ENCODE results near the gene IGFL4.
A peak's percentile ranks its signal among the peaks of the same experiment; 100 is the strongest.
"Not testable (repeated sequence)": the region's sequence is repeated elsewhere in the genome, so short reads cannot be mapped to it uniquely, and the experiment has no call there.

Gene IGFL4

GRCh38 chr19:46081928-46082727, 41.3 kb upstream of the IGFL4 start:
- Histone ChIP-seq H3K4me3 (ENCODE audit: low read depth, low read length) (no peak overlapping the region), H3K36me3 (no peaks in the 10 kb centered on the region), H3K9me3 (peaks cover 8% of the 10 kb centered on the region), H3K4me1 (no peaks in the 10 kb centered on the region), H3K27me3 (peaks cover 3% of the 10 kb centered on the region)
- peak; percentile 43 for DNase-seq
- peak; percentile 69 for TF ChIP-seq CTCF (IDR thresholded peaks at IDR 0.05; ENCODE audit: low read depth, low read length)

- H3K9me3 ChIP-seq: peaks cover 8% of the 10 kb centered on the region
- DNase-seq: no peak
- H3K36me3 ChIP-seq: no peaks in the 10 kb centered on the region
- H3K27me3 ChIP-seq: peaks cover 17% of the 10 kb centered on the region
- TF ChIP-seq CTCF (IDR thresholded peaks at IDR 0.05; ENCODE audit: low read depth, low read length): no peak
- no peaks in the 10 kb centered on the region for H3K4me1 ChIP-seq
- no peak overlapping the region for H3K4me3 ChIP-seq (ENCODE audit: low read depth, low read length)
Measured at GRCh38 chr19:46080561-46080960, 39.8 kb upstream of the IGFL4 start.

GRCh38 chr19:46079576-46079975, 38.8 kb upstream of the IGFL4 start:
- H3K36me3 ChIP-seq: no peaks in the 10 kb centered on the region
- H3K4me1 ChIP-seq: no peaks in the 10 kb centered on the region
- peaks cover 8% of the 10 kb centered on the region for H3K9me3 ChIP-seq
- no peak overlapping the region for H3K4me3 ChIP-seq (ENCODE audit: low read depth, low read length)
- H3K27me3 ChIP-seq: peaks cover 27% of the 10 kb centered on the region
- DNase-seq: no peak
- no peak for TF ChIP-seq CTCF (IDR thresholded peaks at IDR 0.05; ENCODE audit: low read depth, low read length)

GRCh38 chr19:46078573-46079332, 38.0 kb upstream of the IGFL4 start:
- not testable (repeated sequence) for H3K4me1 ChIP-seq; H3K9me3 ChIP-seq; H3K4me3 ChIP-seq (ENCODE audit: low read depth, low read length); H3K36me3 ChIP-seq
- DNase-seq: peak; percentile 84
- TF ChIP-seq CTCF (IDR thresholded peaks at IDR 0.05; ENCODE audit: low read depth, low read length): peak; percentile 71
- peaks cover 32% of the 10 kb centered on the region for H3K27me3 ChIP-seq

GRCh38 chr19:46077815-46078167, 37.0 kb upstream of the IGFL4 start:
- H3K4me1 ChIP-seq: no peaks in the 10 kb centered on the region

More at GRCh38 chr19:46077815-46078167, 37.0 kb upstream of the IGFL4 start:
- no peak for TF ChIP-seq CTCF (IDR thresholded peaks at IDR 0.05; ENCODE audit: low read depth, low read length)
- no peak overlapping the region for H3K4me3 ChIP-seq (ENCODE audit: low read depth, low read length)
- H3K9me3 ChIP-seq: peaks cover 8% of the 10 kb centered on the region
- H3K36me3 ChIP-seq: no peaks in the 10 kb centered on the region
- DNase-seq: no peak
- peaks cover 38% of the 10 kb centered on the region for H3K27me3 ChIP-seq
